ENCODE measurements around the gene MCUB.
"Not testable (repeated sequence)": the region's sequence is repeated elsewhere in the genome, so short reads cannot be mapped to it uniquely, and the experiment has no call there.

Gene MCUB

GRCh38 chr4:109675843-109676242, 115.8 kb downstream of the MCUB start:
- Histone ChIP-seq H3K36me3 (ENCODE audit: low read depth) (no peaks in the 10 kb centered on the region), H3K27me3 (ENCODE audit: insufficient read depth, poor library complexity, severe bottlenecking) (no peaks in the 10 kb centered on the region), H3K27ac (ENCODE audit: poor library complexity, severe bottlenecking) (no peak overlapping the region), H3K4me1 (ENCODE audit: insufficient read depth, poor library complexity, severe bottlenecking) (no peaks in the 10 kb centered on the region), H3K4me3 (ENCODE audit: severe bottlenecking) (no peak overlapping the region), H3K9me3 (ENCODE audit: severe bottlenecking) (no peaks in the 10 kb centered on the region)
- ATAC-seq (ENCODE audit: low read depth) (no peak), DNase-seq (ENCODE audit: low spot score) (no peak)
- TF ChIP-seq, protein P1, sequence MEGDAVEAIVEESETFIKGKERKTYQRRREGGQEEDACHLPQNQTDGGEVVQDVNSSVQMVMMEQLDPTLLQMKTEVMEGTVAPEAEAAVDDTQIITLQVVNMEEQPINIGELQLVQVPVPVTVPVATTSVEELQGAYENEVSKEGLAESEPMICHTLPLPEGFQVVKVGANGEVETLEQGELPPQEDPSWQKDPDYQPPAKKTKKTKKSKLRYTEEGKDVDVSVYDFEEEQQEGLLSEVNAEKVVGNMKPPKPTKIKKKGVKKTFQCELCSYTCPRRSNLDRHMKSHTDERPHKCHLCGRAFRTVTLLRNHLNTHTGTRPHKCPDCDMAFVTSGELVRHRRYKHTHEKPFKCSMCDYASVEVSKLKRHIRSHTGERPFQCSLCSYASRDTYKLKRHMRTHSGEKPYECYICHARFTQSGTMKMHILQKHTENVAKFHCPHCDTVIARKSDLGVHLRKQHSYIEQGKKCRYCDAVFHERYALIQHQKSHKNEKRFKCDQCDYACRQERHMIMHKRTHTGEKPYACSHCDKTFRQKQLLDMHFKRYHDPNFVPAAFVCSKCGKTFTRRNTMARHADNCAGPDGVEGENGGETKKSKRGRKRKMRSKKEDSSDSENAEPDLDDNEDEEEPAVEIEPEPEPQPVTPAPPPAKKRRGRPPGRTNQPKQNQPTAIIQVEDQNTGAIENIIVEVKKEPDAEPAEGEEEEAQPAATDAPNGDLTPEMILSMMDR (IDR thresholded peaks at IDR 0.05; ENCODE audit: poor library complexity, severe bottlenecking) = no peak

DNA sequence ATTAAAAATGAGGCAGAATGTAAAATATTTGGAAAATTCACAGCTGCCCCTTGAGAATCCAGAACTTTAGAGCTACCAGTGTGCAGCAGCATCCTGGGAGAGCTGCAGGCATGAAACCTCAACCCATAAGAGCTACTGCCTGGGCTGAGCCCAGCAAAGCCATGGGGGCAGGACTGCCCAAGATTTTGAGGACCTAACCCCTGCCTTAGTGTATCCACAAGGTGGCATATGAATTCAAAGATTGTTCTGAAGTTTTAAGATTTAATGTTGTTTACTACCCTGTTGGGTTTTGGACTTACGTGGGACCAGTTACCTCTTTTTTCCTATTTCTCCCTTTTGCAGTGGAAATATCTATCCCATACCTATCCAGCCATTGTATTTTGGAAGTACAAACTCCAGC, 116.8 kb downstream of the MCUB start:
- ATAC-seq (ENCODE audit: low read depth) (no peak; the same call in 2 of the 3 replicates), DNase-seq (ENCODE audit: low spot score) (no peak)
- no peaks in the 10 kb centered on the region for H3K36me3 ChIP-seq (ENCODE audit: low read depth)
- H3K4me1 ChIP-seq (ENCODE audit: insufficient read depth, poor library complexity, severe bottlenecking) = no peaks in the 10 kb centered on the region
- H3K27me3 ChIP-seq (ENCODE audit: insufficient read depth, poor library complexity, severe bottlenecking) = no peaks in the 10 kb centered on the region
- TF ChIP-seq, protein P1 (IDR thresholded peaks at IDR 0.05; ENCODE audit: poor library complexity, severe bottlenecking) = no peak
- H3K27ac ChIP-seq (ENCODE audit: poor library complexity, severe bottlenecking) = no peak overlapping the region
- H3K4me3 ChIP-seq (ENCODE audit: severe bottlenecking) = no peak overlapping the region
- H3K9me3 ChIP-seq (ENCODE audit: severe bottlenecking) = no peaks in the 10 kb centered on the region

DNA sequence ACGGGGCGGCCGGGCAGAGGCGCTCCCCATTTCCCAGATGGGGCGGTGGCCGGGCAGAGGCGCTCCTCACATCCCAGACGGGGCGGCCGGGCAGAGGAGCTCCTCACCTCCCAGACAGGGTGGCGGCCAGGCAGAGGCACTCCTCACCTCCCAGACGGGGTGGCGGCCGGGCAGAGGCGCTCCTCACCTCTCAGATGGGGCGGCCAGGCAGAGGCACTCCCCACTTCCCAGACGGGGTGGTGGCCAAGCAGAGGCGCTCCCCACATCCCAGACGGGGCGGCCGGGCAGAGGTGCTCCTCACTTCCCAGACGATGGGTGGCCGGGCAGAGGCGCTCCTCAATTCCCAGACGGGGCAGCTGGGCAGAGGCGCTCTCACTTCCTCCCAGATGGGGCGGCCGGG, 118.4 kb downstream of the MCUB start:
- ATAC-seq (ENCODE audit: low read depth); H3K4me3 ChIP-seq (ENCODE audit: severe bottlenecking); H3K27me3 ChIP-seq (ENCODE audit: insufficient read depth, poor library complexity, severe bottlenecking); H3K4me1 ChIP-seq (ENCODE audit: insufficient read depth, poor library complexity, severe bottlenecking); H3K27ac ChIP-seq (ENCODE audit: poor library complexity, severe bottlenecking); DNase-seq (ENCODE audit: low spot score); H3K36me3 ChIP-seq (ENCODE audit: low read depth); H3K9me3 ChIP-seq (ENCODE audit: severe bottlenecking): not testable (repeated sequence)

DNA sequence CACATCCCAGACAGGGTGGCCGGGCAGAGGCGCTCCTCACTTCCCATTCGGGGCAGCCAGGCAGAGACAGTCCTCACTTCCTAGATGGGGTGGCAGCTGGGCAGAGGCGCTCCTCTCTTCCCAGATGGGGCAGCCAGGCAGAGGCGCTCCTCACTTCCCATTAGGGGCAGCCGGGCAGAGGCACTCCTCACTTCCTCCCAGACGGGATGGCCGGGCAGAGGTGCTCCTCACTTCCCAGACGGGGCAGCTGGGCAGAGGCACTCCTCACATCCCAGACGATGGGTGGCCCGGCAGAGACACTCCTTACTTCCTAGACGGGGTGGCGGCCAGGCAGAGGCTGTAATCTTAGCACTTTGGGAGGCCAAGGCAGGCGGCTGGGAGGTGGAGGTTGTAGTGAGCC, 118.9 kb downstream of the MCUB start:
- not testable (repeated sequence) for H3K9me3 ChIP-seq (ENCODE audit: severe bottlenecking); H3K4me1 ChIP-seq (ENCODE audit: insufficient read depth, poor library complexity, severe bottlenecking); H3K4me3 ChIP-seq (ENCODE audit: severe bottlenecking); H3K27me3 ChIP-seq (ENCODE audit: insufficient read depth, poor library complexity, severe bottlenecking); H3K27ac ChIP-seq (ENCODE audit: poor library complexity, severe bottlenecking); H3K36me3 ChIP-seq (ENCODE audit: low read depth); DNase-seq (ENCODE audit: low spot score); ATAC-seq (ENCODE audit: low read depth)

DNA sequence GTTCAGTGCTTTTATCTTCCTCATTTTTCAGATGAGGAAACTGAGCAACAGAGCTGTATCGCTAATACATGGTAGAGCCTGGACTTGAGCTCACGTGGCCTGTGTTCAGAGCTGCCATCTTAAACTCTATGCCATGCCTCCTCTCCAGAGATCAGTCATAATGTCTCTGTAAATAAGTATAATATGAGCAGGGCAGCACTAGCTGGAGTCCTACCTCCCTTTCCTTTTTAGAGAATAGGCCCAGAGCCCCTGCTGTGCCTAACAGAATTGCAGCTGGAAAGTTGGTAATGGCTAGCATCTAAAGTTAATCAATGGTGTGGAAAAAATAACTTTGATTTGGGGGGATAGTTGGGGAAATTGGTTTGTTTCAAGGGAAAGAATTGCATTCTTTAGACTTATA, 122.8 kb downstream of the MCUB start:
- Histone ChIP-seq H3K9me3 (ENCODE audit: severe bottlenecking) (no peaks in the 10 kb centered on the region), H3K36me3 (ENCODE audit: low read depth) (no peaks in the 10 kb centered on the region; the same call in 1 of the 2 replicates), H3K4me1 (ENCODE audit: insufficient read depth, poor library complexity, severe bottlenecking) (no peaks in the 10 kb centered on the region), H3K27me3 (ENCODE audit: insufficient read depth, poor library complexity, severe bottlenecking) (no peaks in the 10 kb centered on the region), H3K4me3 (ENCODE audit: severe bottlenecking) (no peak overlapping the region), H3K27ac (ENCODE audit: poor library complexity, severe bottlenecking) (no peak overlapping the region)
- ATAC-seq (ENCODE audit: low read depth) (no peak), DNase-seq (ENCODE audit: low spot score) (no peak)
- TF ChIP-seq, protein P1 (IDR thresholded peaks at IDR 0.05; ENCODE audit: poor library complexity, severe bottlenecking) = no peak

- Histone ChIP-seq H3K27ac (ENCODE audit: poor library complexity, severe bottlenecking) (no peak overlapping the region), H3K9me3 (ENCODE audit: severe bottlenecking) (no peaks in the 10 kb centered on the region), H3K4me3 (ENCODE audit: severe bottlenecking) (no peak overlapping the region), H3K36me3 (ENCODE audit: low read depth) (peaks cover 7% of the 10 kb centered on the region), H3K27me3 (ENCODE audit: insufficient read depth, poor library complexity, severe bottlenecking) (no peaks in the 10 kb centered on the region), H3K4me1 (ENCODE audit: insufficient read depth, poor library complexity, severe bottlenecking) (no peaks in the 10 kb centered on the region)
- TF ChIP-seq, protein P1 (IDR thresholded peaks at IDR 0.05; ENCODE audit: poor library complexity, severe bottlenecking) = no peak
- ATAC-seq (ENCODE audit: low read depth) (no peak), DNase-seq (ENCODE audit: low spot score) (no peak)
Observed at GRCh38 chr4:109683621-109684253, 123.7 kb downstream of the MCUB start.
